Neuronal stem cell (in vitro differentiated cells): ENCODE data around the gene COL11A2.

ENCODE experiments used
- DNase-seq: peaks from one replicate; pipeline ENCODE4 v3.0.0-alpha.2; 2013; ENCODE audit warnings: low spot score
- H2AFZ ChIP-seq: one replicate; pipeline ENCODE4 v1.6.1; 2013; ENCODE audit warnings: mild to moderate bottlenecking, low read length, inconsistent platforms
- H2AK5ac ChIP-seq: 2 replicates; pipeline ENCODE4 v1.6.1; 2013; ENCODE audit warnings: low read depth, mild to moderate bottlenecking, inconsistent platforms, low read length, moderate library complexity, mixed read lengths
- H2BK120ac ChIP-seq: 2 replicates; pipeline ENCODE4 v1.6.1; 2013; ENCODE audit warnings: low read depth, mild to moderate bottlenecking, inconsistent platforms, low read length, moderate library complexity, mixed read lengths
- H2BK12ac ChIP-seq: one replicate; pipeline ENCODE4 v1.6.1; 2013; ENCODE audit warnings: low read length, inconsistent platforms
- H2BK15ac ChIP-seq: 2 replicates; pipeline ENCODE4 v1.6.1; 2013; ENCODE audit warnings: mild to moderate bottlenecking, low read length, inconsistent platforms, mixed read lengths
- H2BK5ac ChIP-seq: one replicate; pipeline ENCODE4 v1.6.1; 2013; ENCODE audit warnings: inconsistent platforms, mild to moderate bottlenecking, low read length, moderate library complexity
- H3K14ac ChIP-seq: one replicate; pipeline ENCODE4 v1.6.1; 2013; ENCODE audit warnings: low read length, inconsistent platforms
- H3K18ac ChIP-seq: 2 replicates; pipeline ENCODE4 v1.6.1; 2013; ENCODE audit warnings: low read length, inconsistent platforms
- H3K23ac ChIP-seq: 2 replicates; pipeline ENCODE4 v1.6.1; 2013; ENCODE audit warnings: low read depth, mild to moderate bottlenecking, mixed read lengths, low read length, inconsistent platforms; ENCODE audit not compliant: poor library complexity
- H3K27ac ChIP-seq: replicated peaks from 3 replicates; pipeline ENCODE4 v1.5.1; 2013; ENCODE audit warnings: low read length, inconsistent platforms
- H3K27me3 ChIP-seq, 3 experiments: 2 replicates each; pipeline ENCODE4 v1.6.1; 2013; ENCODE audit warnings: low read length in 3 of 3, mild to moderate bottlenecking in 2 of 3, inconsistent platforms in 1 of 3, low read depth in 1 of 3, mixed read lengths in 1 of 3, moderate library complexity in 1 of 3; ENCODE audit not compliant: control insufficient read depth in 3 of 3, insufficient read depth in 3 of 3
- H3K36me3 ChIP-seq, 2 donors: replicated peaks in 1 of 2; 2 replicates each; pipeline ENCODE4 v1.6.1; 2013; ENCODE audit warnings: low read length in 2 of 2; ENCODE audit not compliant: control insufficient read depth in 2 of 2, insufficient read depth in 2 of 2
- H3K4ac ChIP-seq: 2 replicates; pipeline ENCODE4 v1.6.1; 2013; ENCODE audit warnings: inconsistent platforms, mild to moderate bottlenecking, low read length, moderate library complexity
- H3K4me1 ChIP-seq, 2 donors: 1 replicate in 1 of 2; 2 replicates in 1 of 2; pipeline ENCODE4 v1.6.1; 2013; ENCODE audit warnings: low read length in 2 of 2, low read depth in 1 of 2; ENCODE audit not compliant: control insufficient read depth in 2 of 2, insufficient read depth in 1 of 2
- H3K4me2 ChIP-seq: one replicate; pipeline ENCODE4 v1.6.1; 2013; ENCODE audit warnings: mild to moderate bottlenecking, low read length, inconsistent platforms; ENCODE audit not compliant: insufficient read depth, poor library complexity, severe bottlenecking
- H3K4me3 ChIP-seq, 2 donors: 2 replicates each; pipeline ENCODE4 v1.5.1; 2013; ENCODE audit warnings: low read length in 2 of 2, mild to moderate bottlenecking in 2 of 2, inconsistent platforms in 1 of 2, moderate library complexity in 1 of 2
- H3K79me1 ChIP-seq: one replicate; pipeline ENCODE4 v1.6.1; 2013; ENCODE audit warnings: low read depth, mild to moderate bottlenecking, inconsistent platforms, low read length, moderate library complexity
- H3K9ac ChIP-seq: one replicate; pipeline ENCODE4 v1.6.1; 2013; ENCODE audit warnings: mild to moderate bottlenecking, low read depth, low read length, inconsistent platforms; ENCODE audit not compliant: poor library complexity
- H3K9me3 ChIP-seq, 2 donors: replicated peaks in 1 of 2; 2 replicates each; pipeline versions ENCODE3 to v1.6.1; 2013; ENCODE audit warnings: low read length in 2 of 2, mild to moderate bottlenecking in 2 of 2, inconsistent platforms in 1 of 2, low read depth in 1 of 2, mixed read lengths in 1 of 2, moderate library complexity in 1 of 2; ENCODE audit not compliant: control insufficient read depth in 2 of 2, insufficient read depth in 1 of 2
- H4K8ac ChIP-seq: one replicate; pipeline ENCODE4 v1.6.1; 2013; ENCODE audit warnings: low read depth, mild to moderate bottlenecking, inconsistent platforms, low read length, moderate library complexity
- H4K91ac ChIP-seq: one replicate; pipeline ENCODE4 v1.6.1; 2013; ENCODE audit warnings: low read length, low read depth, mild to moderate bottlenecking, inconsistent platforms; ENCODE audit not compliant: poor library complexity
- WGBS, 2 donors: extraction: QIAGEN DNeasy Blood & Tissue Kit; methylation state at CpG; one replicate each; pipeline ENCODE4 v1.1.7; 2013; ENCODE audit warnings: missing lambda C conversion rate in 2 of 2, mixed read lengths in 1 of 2; ENCODE audit not compliant: insufficient read length in 2 of 2, insufficient replicate concordance in 1 of 2; ENCODE audit errors: extremely low coverage in 2 of 2; 5-methylcytosine and 5-hydroxymethylcytosine counted together

COL11A2 gene

DNA sequence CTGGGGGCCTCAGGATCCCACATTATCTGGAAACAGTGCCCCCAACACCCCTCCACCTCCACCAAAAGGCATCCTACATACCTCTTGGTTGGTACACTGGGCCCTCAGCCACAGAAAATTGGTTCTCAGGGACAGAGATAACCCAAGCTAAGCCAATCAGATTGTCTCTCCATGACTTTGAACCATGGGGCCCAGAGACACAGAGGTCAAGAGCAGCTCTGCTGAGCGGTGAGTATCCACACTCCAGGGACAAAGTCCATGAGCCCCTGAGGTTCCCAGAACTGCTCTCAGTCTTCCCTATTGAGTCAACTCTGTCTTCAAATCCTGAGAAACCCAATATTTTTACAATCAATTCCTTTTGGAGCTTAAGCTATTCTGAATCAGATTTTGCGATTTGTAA is 35.3 kb downstream of the COL11A2 start:
- H2BK15ac ChIP-seq, result no peak overlapping the region
- H4K91ac ChIP-seq, result no peak overlapping the region
- H3K9me3 ChIP-seq, result no peaks in the 10 kb centered on the region
- no peak overlapping the region for H2AFZ ChIP-seq
- DNase-seq, result no peak
- no CpG with 5 or more reads among the region's 2 CpGs for WGBS, 2 donors
- peaks cover 0 to 38% (median 4%) of the 10 kb centered on the region in 3 experiments for H3K27me3 ChIP-seq
- H2BK5ac ChIP-seq, result no peak overlapping the region
- H3K18ac ChIP-seq, result no peak overlapping the region
- H3K14ac ChIP-seq, result no peak overlapping the region
- no peak overlapping the region for H3K4me3 ChIP-seq
- no peak overlapping the region for H3K9ac ChIP-seq
- no peak overlapping the region for H2BK12ac ChIP-seq
- no peak overlapping the region for H3K23ac ChIP-seq
- H2BK120ac ChIP-seq, result no peak overlapping the region
- H4K8ac ChIP-seq, result no peak overlapping the region
- peaks cover 0 to 4% of the 10 kb centered on the region in 2 donors for H3K4me1 ChIP-seq
- no peaks in the 10 kb centered on the region for H3K36me3 ChIP-seq
- no peak overlapping the region for H3K27ac ChIP-seq
- no peak overlapping the region for H3K4me2 ChIP-seq
- H3K4ac ChIP-seq, result no peak overlapping the region
- no peaks in the 10 kb centered on the region for H3K79me1 ChIP-seq
- no peak overlapping the region for H2AK5ac ChIP-seq

DNA sequence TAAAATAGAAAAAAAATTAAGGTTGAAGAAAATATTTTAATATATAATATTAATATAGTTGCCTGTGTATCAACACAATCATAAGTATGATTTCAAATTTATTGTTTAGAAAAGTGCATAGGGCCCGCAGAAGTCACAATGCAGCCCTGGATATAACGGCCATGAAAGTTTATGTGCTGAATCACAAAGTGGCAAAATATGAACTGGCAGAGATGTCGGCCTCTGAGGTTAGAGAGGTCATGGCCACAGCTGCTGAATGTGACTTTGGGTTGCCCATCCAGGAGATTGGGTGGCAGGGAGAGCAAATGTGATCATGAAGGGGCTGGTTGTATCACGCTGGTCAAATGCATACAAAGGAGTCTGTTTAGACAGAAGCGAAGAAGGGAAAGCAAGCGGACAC is 35.7 kb downstream of the COL11A2 start:
- Histone ChIP-seq H2BK15ac (no peak overlapping the region), H3K9me3 (no peaks in the 10 kb centered on the region), H3K4ac (no peak overlapping the region), H3K4me2 (no peak overlapping the region), H2AFZ (no peak overlapping the region), H2BK12ac (no peak overlapping the region), H4K91ac (no peak overlapping the region), H4K8ac (no peak overlapping the region), H3K14ac (no peak overlapping the region), H3K36me3 (no peaks in the 10 kb centered on the region), H3K18ac (no peak overlapping the region), H3K27me3 (peaks cover 0 to 38% (median 0%) of the 10 kb centered on the region in 3 experiments), H2BK5ac (no peak overlapping the region), H3K4me3 (no peak overlapping the region), H2AK5ac (no peak overlapping the region), H3K4me1 (peaks cover 0 to 2% of the 10 kb centered on the region in 2 donors), H3K23ac (no peak overlapping the region), H3K79me1 (no peaks in the 10 kb centered on the region), H2BK120ac (no peak overlapping the region), H3K27ac (no peak overlapping the region), H3K9ac (no peak overlapping the region)
- no peak for DNase-seq
- WGBS, 2 donors, result no CpG with 5 or more reads among the region's 6 CpGs

DNA sequence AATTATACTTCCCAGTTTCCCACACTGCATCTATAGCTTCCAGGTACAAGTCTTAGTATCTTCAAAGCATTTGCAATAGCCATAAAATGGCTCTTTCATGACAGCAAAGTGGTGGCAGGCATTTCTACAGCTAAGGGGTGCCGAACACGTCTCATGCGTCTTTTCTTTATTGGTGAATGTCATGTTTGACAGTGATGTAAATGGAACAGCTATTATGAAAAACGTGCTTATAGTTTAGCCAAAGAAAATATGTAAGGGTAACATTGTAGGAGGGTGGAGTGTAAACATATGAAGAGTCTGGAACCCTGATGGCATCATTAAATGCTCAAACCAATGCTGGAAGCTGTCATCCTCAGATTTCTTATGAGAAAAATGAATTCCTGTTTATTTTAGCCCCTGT is 37.9 kb downstream of the COL11A2 start:
- no peak for DNase-seq
- no peak overlapping the region for H3K27ac ChIP-seq
- H4K8ac ChIP-seq, result no peak overlapping the region
- H3K9ac ChIP-seq, result no peak overlapping the region
- no peaks in the 10 kb centered on the region for H3K9me3 ChIP-seq
- no peak overlapping the region for H2AFZ ChIP-seq
- H4K91ac ChIP-seq, result no peak overlapping the region
- H3K4ac ChIP-seq, result no peak overlapping the region
- H2BK5ac ChIP-seq, result no peak overlapping the region
- H2BK12ac ChIP-seq, result no peak overlapping the region
- no peak overlapping the region for H3K4me3 ChIP-seq
- no peak overlapping the region for H2BK120ac ChIP-seq
- H3K79me1 ChIP-seq, result no peaks in the 10 kb centered on the region
- whole genome bisulfite sequencing, 2 donors, result no CpG with 5 or more reads among the region's 4 CpGs
- no peaks in the 10 kb centered on the region for H3K36me3 ChIP-seq
- no peak overlapping the region for H3K14ac ChIP-seq
- no peak overlapping the region for H3K23ac ChIP-seq
- H3K27me3 ChIP-seq, result peaks cover 0 to 33% (median 0%) of the 10 kb centered on the region in 3 experiments
- no peak overlapping the region for H3K18ac ChIP-seq
- H2BK15ac ChIP-seq, result no peak overlapping the region
- H2AK5ac ChIP-seq, result no peak overlapping the region
- H3K4me2 ChIP-seq, result no peak overlapping the region
- no peaks in the 10 kb centered on the region for H3K4me1 ChIP-seq

DNA sequence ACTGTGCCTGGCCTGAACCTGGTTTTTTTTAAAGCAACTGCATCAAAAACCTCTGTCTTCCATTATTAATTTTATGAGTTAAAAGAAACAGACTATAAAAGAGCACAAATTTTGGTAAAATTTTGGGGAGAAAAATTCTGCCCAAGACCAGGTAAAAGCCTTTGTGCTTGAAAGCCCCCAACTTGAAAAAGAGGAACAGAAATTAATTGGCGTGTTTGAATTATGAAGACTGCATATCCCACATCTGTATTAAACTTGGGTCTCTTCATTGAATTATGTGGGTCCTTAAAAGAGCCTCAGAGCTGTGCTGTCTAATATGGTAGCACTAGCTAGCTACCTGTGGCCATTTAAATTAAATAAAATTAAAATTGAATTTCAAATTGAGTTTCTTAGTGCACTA is 41.2 kb downstream of the COL11A2 start:
- H3K27ac ChIP-seq, result no peak overlapping the region
- no peak overlapping the region for H4K91ac ChIP-seq
- H2BK12ac ChIP-seq, result no peak overlapping the region
- H3K27me3 ChIP-seq, result peaks cover 0 to 31% (median 0%) of the 10 kb centered on the region in 3 experiments
- no peak overlapping the region for H3K4ac ChIP-seq
- H3K4me2 ChIP-seq, result no peak overlapping the region
- no peak overlapping the region for H2AFZ ChIP-seq
- no peak overlapping the region for H3K4me3 ChIP-seq
- no peak overlapping the region for H4K8ac ChIP-seq
- H3K4me1 ChIP-seq, result no peaks in the 10 kb centered on the region
- no peak overlapping the region for H3K23ac ChIP-seq
- H3K18ac ChIP-seq, result no peak overlapping the region
- no CpG with 5 or more reads among the region's 1 CpG for WGBS, 2 donors
- H2BK5ac ChIP-seq, result no peak overlapping the region
- no peaks in the 10 kb centered on the region for H3K9me3 ChIP-seq
- no peak overlapping the region for H2BK15ac ChIP-seq
- no peak overlapping the region for H2AK5ac ChIP-seq
- no peaks in the 10 kb centered on the region for H3K79me1 ChIP-seq
- no peak for DNase-seq
- H3K9ac ChIP-seq, result no peak overlapping the region
- no peaks in the 10 kb centered on the region for H3K36me3 ChIP-seq
- H3K14ac ChIP-seq, result no peak overlapping the region
- no peak overlapping the region for H2BK120ac ChIP-seq
